ENCODE results near the gene GCNT4.
A peak's percentile ranks its signal among the peaks of the same experiment; 100 is the strongest.
"Not testable (repeated sequence)": the region's sequence is repeated elsewhere in the genome, so short reads cannot be mapped to it uniquely, and the experiment has no call there.

Gene GCNT4

GRCh38 chr5:75052192-75053053 is at the start of gene GCNT4:
GCNT4 (minus strand) TSS chr5:75052558; CDS start chr5:75030037, 22,521 bp downstream.
- peak; percentile 35 to 43 for DNase-seq

DNA sequence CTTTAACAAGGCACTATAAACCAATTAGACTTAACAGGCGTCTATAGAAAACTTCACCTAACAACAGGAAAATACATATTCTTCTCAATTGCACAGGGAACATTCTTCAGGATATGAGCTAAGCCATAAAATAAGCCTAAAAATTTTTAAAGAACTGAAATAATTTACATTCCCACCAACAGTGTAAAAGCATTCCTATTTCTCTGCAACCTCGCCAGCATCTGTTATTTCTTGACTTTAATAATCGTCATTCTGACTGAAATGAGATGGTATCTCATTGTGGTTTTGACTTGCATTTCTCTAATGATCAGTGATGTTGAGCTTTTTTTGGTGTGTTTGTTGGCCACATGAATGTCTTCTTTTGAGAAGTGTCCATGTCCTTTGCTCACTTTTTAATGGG is 43.6 kb upstream of the GCNT4 start:
- not testable (repeated sequence) for DNase-seq

DNA sequence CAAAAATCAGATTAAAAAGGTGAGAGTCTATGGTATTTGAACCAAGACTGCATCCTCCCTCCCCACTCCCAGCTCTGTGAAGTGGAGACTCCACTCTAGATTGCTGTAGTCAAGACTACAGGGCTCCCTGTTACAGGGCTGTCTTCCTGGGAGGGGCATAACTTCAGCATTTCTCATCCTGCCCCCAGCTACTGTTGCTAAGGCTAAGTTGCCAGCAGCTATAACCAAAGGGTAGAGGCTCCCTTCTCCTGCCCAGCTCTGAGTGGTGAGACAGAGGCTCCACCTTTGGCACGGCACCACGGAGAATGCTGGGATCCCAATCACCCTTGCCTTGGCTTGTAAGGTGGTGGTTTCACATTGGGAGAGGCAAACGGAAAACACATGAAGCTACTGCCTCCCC is 39.2 kb upstream of the GCNT4 start:
- DNase-seq: no peak

GRCh38 chr5:75089662-75090061 is 37.3 kb upstream of the GCNT4 start:
- no peak for DNase-seq

DNA sequence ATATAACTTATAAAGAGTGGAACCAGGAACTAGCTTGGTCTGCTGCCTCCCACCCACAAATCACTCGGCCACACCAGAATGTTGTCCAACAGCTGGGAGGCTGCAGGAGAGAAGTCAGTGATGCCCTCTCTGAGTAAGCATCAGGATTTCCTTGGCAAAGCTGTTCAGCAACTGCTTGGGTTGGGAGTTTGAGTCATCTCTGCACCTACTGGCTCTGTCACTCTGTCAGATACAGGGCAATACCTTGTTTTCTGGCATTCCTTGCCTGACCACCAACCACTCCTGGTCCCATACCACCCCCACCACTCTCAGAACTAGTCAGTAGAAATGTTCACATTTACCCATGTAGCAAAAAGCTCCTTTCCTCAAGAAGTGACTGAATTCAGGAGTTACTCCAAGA is 36.8 kb upstream of the GCNT4 start:
- no peak for DNase-seq

DNA sequence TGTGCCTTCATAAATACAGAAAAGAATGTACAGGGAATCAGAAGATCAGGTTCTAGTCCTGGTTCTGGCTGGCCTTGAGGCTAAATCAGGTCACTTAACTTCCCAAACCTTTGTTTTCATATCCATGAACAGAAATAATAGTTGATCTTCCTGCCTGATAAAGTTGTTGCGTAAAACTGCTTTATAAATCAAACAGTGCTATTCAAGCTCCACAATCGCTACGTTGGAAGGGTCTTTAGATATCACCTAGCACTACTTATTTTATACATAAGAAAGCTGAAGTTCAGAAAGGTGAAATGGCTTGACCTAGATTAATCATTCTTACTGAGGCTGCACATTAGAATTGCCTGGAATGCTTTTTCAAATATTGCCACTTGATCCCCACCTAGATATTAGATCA is 36.3 kb upstream of the GCNT4 start:
- DNase-seq: no peak

GRCh38 chr5:75081510-75081909 is 29.2 kb upstream of the GCNT4 start:
- DNase-seq: no peak

DNA sequence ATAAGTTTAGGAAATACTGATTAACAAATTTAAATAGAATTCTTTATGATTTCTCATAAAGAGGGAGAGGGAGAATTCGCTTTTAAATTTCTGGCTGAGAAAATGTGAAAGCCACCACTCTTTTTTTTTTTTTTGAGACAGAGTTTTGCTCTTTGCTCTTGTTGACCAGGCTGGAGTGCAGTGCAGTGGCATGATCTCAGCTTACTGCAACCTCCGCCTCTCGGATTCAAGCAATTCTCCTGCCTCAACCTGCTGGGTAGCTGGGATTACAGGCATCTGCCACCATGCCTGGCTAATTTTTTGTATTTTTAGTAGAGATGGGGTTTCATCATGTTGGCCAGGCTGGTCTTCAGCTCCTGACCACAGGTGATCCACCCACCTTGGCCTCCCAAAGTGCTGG is 27.0 kb upstream of the GCNT4 start:
- not testable (repeated sequence) for DNase-seq

GRCh38 chr5:75078027-75078426 is 25.7 kb upstream of the GCNT4 start:
- DNase-seq: peak in 1 of 2 donors; percentile 47

DNA sequence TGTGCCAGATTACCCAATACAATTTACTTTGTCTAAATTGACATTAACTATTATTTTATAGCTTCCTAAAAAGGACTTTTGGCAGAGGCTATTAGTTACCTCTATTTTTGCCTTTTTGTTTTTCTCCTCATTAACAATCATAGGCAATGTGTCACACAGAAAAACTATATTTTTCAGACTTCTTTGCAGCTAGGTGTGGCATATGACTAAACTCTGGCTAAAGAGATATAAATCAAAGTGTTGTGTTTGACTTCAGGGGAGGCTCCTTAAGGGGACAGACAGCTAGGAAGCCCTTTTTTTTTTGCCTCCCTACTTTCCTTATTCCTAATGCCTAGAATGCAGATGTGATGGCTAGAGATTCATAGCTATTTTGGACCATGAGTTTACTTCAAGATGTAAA is 19.7 kb upstream of the GCNT4 start:
- DNase-seq: no peak

GRCh38 chr5:75071100-75071499 is 18.7 kb upstream of the GCNT4 start:
- no peak for DNase-seq

- no peak for DNase-seq
These were observed 15.1 kb upstream of the GCNT4 start for GRCh38 chr5:75067434-75067833.

GRCh38 chr5:75062925-75063531 is 10.7 kb upstream of the GCNT4 start:
- no peak for DNase-seq

GRCh38 chr5:75059912-75060545 is 7.7 kb upstream of the GCNT4 start:
- peak; percentile 69 to 71 for DNase-seq

- DNase-seq: no peak
These were observed 6.7 kb upstream of the GCNT4 start for GRCh38 chr5:75058986-75059535.

- peak in 1 of 2 donors; percentile 48 for DNase-seq
These were observed 5.2 kb upstream of the GCNT4 start for GRCh38 chr5:75057561-75057960.

DNA sequence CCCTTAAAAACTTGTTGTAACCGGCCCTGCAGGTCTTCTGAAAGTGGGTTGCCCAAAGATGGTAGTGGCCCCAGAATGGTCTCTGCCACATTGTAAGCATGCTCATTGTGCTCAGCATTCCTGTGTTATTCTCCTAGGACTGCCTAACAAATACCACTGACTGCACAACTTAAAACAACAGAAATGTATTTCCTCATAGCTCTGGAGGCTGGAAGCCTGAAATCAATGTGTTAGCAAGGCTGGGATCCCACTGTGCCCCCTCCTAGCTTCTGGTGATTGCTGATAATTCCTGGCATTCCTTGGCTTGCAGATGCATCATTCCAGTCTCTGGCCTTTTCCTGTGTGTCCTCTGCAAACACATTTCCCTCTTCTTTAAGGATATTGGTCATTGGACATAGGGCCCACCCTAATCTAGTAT is 3.4 kb upstream of the GCNT4 start:
- no peak for DNase-seq

GRCh38 chr5:75054134-75054930 is 2.0 kb upstream of the GCNT4 start:
- no peak for DNase-seq

DNA sequence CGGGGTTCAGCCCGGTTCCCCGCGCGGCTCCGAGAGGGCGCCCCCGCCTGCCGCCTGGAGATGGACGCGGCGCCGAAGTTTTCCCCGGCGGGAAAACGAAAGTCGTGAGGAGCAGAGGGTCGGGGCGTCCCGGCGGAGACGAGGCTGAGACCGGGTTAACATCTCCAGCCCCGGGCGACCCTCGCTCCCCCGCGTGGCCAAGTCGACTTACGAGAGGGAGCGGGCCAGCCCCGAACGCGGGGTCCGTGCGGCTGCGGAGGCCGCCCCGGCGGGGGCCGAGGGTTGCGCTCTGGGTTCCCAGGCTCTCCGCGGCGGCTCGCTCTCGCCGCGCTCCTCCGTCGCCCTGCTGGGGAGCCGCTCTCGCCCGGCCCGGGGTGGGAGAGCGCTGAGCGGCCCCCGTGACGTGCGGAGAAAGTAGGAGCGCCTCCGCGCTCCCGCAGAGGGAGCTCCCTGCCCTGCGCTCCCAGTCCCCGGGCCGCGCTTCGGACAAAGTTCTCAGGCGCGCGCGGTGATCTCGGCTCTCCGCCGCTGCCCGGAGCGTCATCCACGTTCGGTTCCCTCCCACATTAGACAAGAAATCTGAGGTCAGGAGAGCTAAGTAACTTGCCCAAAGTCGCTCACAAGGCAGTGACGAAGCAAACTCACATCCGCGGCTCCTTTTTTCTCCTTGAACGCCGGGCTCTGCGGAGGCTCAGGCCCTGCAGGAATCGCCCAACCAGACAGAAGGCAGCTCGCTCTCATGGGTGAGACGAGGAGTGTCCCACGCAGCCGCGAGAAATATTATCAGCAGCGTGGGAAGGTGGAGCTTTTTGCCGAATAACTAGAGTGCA is 1.2 kb upstream of the GCNT4 start:
- peak; percentile 57 to 58 for DNase-seq

DNA sequence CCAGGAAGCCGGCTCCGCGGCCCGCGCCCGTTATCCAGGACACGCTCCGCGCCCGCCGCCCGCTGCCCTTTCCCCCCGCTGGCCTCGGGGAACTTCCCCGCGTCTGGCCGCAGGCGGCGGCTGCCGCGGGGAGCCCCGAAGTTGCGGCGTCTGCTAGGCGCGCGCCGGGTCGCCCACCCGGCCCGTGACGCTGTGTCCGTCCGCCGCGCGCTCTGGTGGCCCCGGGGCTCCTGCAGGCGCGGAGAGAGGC is 621 bp upstream of the GCNT4 start:
- DNase-seq: no peak

GRCh38 chr5:75051217-75051751 is 1.1 kb downstream of the GCNT4 start:
- peak; percentile 34 to 43 for DNase-seq

GRCh38 chr5:75050415-75050814 is 1.9 kb downstream of the GCNT4 start:
- peak; percentile 25 to 30 for DNase-seq

Measured in CD4-positive, alpha-beta T cell treated with Interleukin-1 beta for 1 hour (primary cell).